Prostate gland (tissue), 2 donors: ENCODE data around the gene C6orf47.

Experiments used
- POLR2A ChIP-seq: fragments of 450-650 bp; IDR thresholded peaks from one replicate; pipeline ENCODE4 v1.6.1; 2016; ENCODE audit warnings: antibody characterized with exemption, mild to moderate bottlenecking
- TF ChIP-seq, protein P1 (sequence below), 4 experiments: fragments of 200-600 bp in 2 of 4; fragments of 450-650 bp in 2 of 4; sonication (generic) in 2 of 4; IDR thresholded peaks; 1 replicate in 3 of 4; 2 replicates in 1 of 4; pipeline ENCODE4 v1.5.1; 2016 to 2019; ENCODE audit warnings: antibody characterized with exemption in 4 of 4, mild to moderate bottlenecking in 2 of 4, moderate library complexity in 2 of 4

DNA sequence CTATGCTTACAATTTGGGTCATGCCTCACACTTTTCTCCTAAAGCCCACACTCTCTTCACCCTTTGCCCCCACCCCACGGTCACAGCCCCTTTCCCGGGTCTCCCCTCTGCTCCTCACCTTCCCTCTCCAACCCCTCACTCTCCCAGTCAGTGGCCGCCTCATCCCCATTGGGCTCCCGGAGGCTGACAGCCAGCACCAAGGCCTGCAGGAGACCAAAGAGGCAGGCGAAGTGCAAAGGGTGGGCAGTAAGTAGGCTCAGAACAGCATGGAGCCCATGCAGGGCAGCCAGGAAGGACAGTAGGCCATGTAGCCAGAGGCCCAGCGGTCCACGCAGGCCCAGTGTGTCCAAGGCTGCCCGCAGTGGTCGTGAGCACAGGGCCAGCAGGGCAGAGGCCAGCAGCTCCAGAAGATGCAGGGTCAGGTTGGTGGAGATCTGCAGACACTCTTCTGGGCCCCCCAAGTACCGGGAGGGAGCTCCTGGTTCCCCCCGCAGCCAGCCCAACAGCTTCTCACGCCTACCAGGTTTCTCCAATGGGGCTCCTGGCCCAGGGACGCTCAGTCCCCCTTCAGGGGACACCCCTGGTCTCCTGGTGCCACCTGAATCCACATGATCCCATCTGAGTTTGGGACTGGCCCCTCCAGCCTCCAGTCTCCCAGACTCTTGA, 1.5 kb downstream of the C6orf47 start:
- TF ChIP-seq, protein P1, sequence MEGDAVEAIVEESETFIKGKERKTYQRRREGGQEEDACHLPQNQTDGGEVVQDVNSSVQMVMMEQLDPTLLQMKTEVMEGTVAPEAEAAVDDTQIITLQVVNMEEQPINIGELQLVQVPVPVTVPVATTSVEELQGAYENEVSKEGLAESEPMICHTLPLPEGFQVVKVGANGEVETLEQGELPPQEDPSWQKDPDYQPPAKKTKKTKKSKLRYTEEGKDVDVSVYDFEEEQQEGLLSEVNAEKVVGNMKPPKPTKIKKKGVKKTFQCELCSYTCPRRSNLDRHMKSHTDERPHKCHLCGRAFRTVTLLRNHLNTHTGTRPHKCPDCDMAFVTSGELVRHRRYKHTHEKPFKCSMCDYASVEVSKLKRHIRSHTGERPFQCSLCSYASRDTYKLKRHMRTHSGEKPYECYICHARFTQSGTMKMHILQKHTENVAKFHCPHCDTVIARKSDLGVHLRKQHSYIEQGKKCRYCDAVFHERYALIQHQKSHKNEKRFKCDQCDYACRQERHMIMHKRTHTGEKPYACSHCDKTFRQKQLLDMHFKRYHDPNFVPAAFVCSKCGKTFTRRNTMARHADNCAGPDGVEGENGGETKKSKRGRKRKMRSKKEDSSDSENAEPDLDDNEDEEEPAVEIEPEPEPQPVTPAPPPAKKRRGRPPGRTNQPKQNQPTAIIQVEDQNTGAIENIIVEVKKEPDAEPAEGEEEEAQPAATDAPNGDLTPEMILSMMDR (IDR thresholded peaks at IDR 0.05): no peak
- no peak for TF ChIP-seq POLR2A
